HL-60/S4 treated with retinoic acid at 250 ng/mL for 4 days and 3 days (cell line): Measurements from ENCODE around the gene BTRC.
"Not testable (repeated sequence)": the region's sequence is repeated elsewhere in the genome, so short reads cannot be mapped to it uniquely, and the experiment has no call there.

Experiments used
- in situ Hi-C: fragments of 300-500 bp; cut with MboI; formaldehyde crosslinking; loops from 2 replicates; pipeline ENCODE4 v1.7.0; 2022; ENCODE audit warnings: low sequenced_read_pairs

BTRC gene

GRCh38 chr10:101346177-101346576 lies 7.8 kb upstream of the BTRC start:
- in situ Hi-C loops = no loop called here

GRCh38 chr10:101351017-101351416 lies 2.9 kb upstream of the BTRC start:
- in situ Hi-C loops = no loop called here

- in situ Hi-C loops = no loop called here
These were observed 2.5 kb upstream of the BTRC start for GRCh38 chr10:101351477-101351876.

- in situ Hi-C loops = not testable (repeated sequence)
These were observed 1.1 kb upstream of the BTRC start for GRCh38 chr10:101352857-101353256.

GRCh38 chr10:101354328-101355071 lies 535 bp downstream of the BTRC start:
- in situ Hi-C loops = no loop called here

GRCh38 chr10:101355072-101355706 lies 1.2 kb downstream of the BTRC start:
- in situ Hi-C loops = no loop called here

GRCh38 chr10:101356132-101356531 lies 2.2 kb downstream of the BTRC start:
- in situ Hi-C loops = no loop called here

GRCh38 chr10:101357958-101358357 lies 4.0 kb downstream of the BTRC start:
- in situ Hi-C loops = no loop called here

GRCh38 chr10:101358706-101359300 lies 4.8 kb downstream of the BTRC start:
- in situ Hi-C loops = no loop called here

- in situ Hi-C loops = not testable (repeated sequence)
These were observed 6.1 kb downstream of the BTRC start for GRCh38 chr10:101360090-101360489.

GRCh38 chr10:101360841-101361240 lies 6.9 kb downstream of the BTRC start:
- in situ Hi-C loops = not testable (repeated sequence)

- in situ Hi-C loops = no loop called here
These were observed 10.0 kb downstream of the BTRC start for GRCh38 chr10:101363850-101364400.

GRCh38 chr10:101364721-101365120 lies 10.8 kb downstream of the BTRC start:
- in situ Hi-C loops = no loop called here

- in situ Hi-C loops = no loop called here
These were observed 13.8 kb downstream of the BTRC start for GRCh38 chr10:101367569-101368453.

- in situ Hi-C loops = no loop called here
These were observed 19.1 kb downstream of the BTRC start for GRCh38 chr10:101373063-101373462.

- in situ Hi-C loops = not testable (repeated sequence)
These were observed 20.0 kb downstream of the BTRC start for GRCh38 chr10:101373993-101374392.

- in situ Hi-C loops = no loop called here
These were observed 21.1 kb downstream of the BTRC start for GRCh38 chr10:101375076-101375475.

GRCh38 chr10:101379663-101380352 lies 25.8 kb downstream of the BTRC start:
- in situ Hi-C loops = no loop called here

GRCh38 chr10:101380353-101381017 lies 26.5 kb downstream of the BTRC start:
- in situ Hi-C loops = no loop called here
